NCI-H1417 treated with DMSO at 0.1 percent for 48 hours (cell line): ENCODE measurements around the gene NCKAP1.

Experiments
- DNase-seq: peaks from one replicate; lab custom pipeline; 2025; lab: John Stamatoyannopoulos, UW

The NCKAP1 gene

GRCh38 chr2:182867426-182868053, 170.7 kb downstream of the NCKAP1 start:
- DNase-seq, result no peak

- no peak for DNase-seq
These were observed 171.5 kb downstream of the NCKAP1 start, which contains the start of gene FRZB for GRCh38 chr2:182866461-182867406. Gene FRZB, minus strand, starts transcription at chr2:182866637. Its CDS starts 85 bp downstream, at chr2:182866552.

GRCh38 chr2:182866095-182866460, 172.2 kb downstream of the NCKAP1 start:
- DNase-seq, result no peak

GRCh38 chr2:182864949-182865570, 173.2 kb downstream of the NCKAP1 start:
- DNase-seq, result no peak

GRCh38 chr2:182863642-182864041, 174.6 kb downstream of the NCKAP1 start:
- DNase-seq, result no peak

- no peak for DNase-seq
These were observed 176.2 kb downstream of the NCKAP1 start for GRCh38 chr2:182862091-182862490.

GRCh38 chr2:182860858-182861257, 177.4 kb downstream of the NCKAP1 start:
- no peak for DNase-seq
